ENCODE measurements around the gene OOSP2.

Gene OOSP2

GRCh38 chr11:60077216-60077817, 37.1 kb downstream of the OOSP2 start:
- no peak overlapping the region for H3K4me3 ChIP-seq (ENCODE audit: low read length)
- no peak for DNase-seq (ENCODE audit: low read depth, low spot score)

DNA sequence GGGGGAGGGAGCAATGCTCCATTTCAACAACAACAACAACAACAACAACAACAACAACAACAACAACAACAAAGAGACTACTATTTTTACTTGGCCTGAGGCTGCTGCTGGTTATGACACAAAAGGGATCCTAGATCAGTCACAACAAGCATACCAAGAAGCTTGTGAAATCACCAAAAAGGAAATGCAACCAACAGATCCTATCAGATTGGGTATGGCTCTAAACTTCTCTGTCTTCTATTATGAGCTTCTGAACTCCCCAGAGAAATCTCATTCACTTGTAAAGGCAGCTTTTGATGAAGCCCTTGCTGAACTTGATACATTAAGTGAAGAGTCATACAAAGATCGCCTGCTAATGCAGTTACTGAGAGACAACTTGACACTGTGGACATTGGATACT, 37.8 kb downstream of the OOSP2 start:
- no peak overlapping the region for H3K4me3 ChIP-seq (ENCODE audit: low read length)
- DNase-seq (ENCODE audit: low read depth, low spot score), result no peak

DNA sequence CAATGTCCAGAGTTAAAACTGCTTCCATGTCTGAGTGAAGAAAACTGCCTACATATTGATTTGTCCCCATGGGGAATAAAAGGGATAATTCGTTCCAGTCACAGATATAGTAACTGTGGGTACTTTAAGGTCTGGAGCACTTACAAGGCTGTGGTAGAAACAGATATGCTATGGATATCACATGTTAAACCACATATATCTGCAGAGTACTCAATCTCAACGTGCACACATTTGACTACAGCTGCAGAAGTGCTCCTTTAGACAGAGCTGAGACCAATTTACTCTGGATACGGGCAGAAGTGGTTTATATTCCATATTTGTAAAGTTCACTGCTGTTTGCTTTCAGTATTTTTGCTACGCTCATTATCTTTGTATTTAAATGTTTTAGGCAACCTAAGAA, 38.5 kb downstream of the OOSP2 start:
- H3K4me3 ChIP-seq (ENCODE audit: low read length), result no peak overlapping the region
- DNase-seq (ENCODE audit: low read depth, low spot score), result no peak

- DNase-seq (ENCODE audit: low read depth, low spot score), result no peak
- no peak overlapping the region for H3K4me3 ChIP-seq (ENCODE audit: low read length)
Observed at GRCh38 chr11:60080535-60080934, 40.3 kb downstream of the OOSP2 start.

- no peak for DNase-seq (ENCODE audit: low read depth, low spot score)
- no peak overlapping the region for H3K4me3 ChIP-seq (ENCODE audit: low read length)
Observed at GRCh38 chr11:60084631-60085273, 44.5 kb downstream of the OOSP2 start.

DNA sequence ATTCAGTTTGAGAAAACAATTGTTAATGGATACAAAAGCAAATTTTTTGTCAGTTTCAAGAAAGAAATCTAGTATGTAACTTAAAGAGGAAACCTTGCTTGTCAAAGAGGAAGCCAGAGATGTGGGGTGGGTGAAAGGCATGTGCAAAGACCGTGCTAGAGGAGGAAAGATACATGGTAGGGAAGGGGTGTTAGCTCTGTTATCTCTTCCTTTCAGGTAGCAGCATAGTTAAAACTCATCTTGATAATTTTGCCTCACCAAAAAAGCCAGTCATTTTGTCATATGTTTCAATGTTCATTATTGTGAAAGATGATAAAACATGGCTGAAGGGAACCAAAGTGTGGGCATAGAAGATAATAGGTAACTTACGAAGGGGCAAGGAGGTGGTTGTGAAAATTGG, 45.7 kb downstream of the OOSP2 start:
- H3K4me3 ChIP-seq (ENCODE audit: low read length), result no peak overlapping the region
- no peak for DNase-seq (ENCODE audit: low read depth, low spot score)

GRCh38 chr11:60087239-60087638, 47.0 kb downstream of the OOSP2 start:
- H3K4me3 ChIP-seq (ENCODE audit: low read length), result no peak overlapping the region
- DNase-seq (ENCODE audit: low read depth, low spot score), result no peak

- no peak within 1 kb of the TSS for H3K4me3 ChIP-seq (ENCODE audit: low read length)
- DNase-seq (ENCODE audit: low read depth, low spot score), result no peak
Observed at GRCh38 chr11:60088364-60088763, 48.2 kb downstream of the OOSP2 start, which contains the start of gene MS4A2. Gene MS4A2, plus strand, starts transcription at chr11:60088664. Its CDS starts 102 bp downstream, at chr11:60088766.

DNA sequence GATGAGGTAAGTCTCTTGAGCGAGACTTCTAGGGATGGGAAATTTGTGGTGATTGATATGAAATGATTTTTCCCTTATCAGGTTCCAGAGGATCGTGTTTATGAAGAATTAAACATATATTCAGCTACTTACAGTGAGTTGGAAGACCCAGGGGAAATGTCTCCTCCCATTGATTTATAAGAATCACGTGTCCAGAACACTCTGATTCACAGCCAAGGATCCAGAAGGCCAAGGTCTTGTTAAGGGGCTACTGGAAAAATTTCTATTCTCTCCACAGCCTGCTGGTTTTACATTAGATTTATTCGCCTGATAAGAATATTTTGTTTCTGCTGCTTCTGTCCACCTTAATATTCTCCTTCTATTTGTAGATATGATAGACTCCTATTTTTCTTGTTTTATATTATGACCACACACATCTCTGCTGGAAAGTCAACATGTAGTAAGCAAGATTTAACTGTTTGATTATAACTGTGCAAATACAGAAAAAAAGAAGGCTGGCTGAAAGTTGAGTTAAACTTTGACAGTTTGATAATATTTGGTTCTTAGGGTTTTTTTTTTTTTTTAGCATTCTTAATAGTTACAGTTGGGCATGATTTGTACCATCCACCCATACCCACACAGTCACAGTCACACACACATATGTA, 55.4 kb downstream of the OOSP2 start:
- no peak for DNase-seq (ENCODE audit: low read depth, low spot score)
- no peak overlapping the region for H3K4me3 ChIP-seq (ENCODE audit: low read length)

DNA sequence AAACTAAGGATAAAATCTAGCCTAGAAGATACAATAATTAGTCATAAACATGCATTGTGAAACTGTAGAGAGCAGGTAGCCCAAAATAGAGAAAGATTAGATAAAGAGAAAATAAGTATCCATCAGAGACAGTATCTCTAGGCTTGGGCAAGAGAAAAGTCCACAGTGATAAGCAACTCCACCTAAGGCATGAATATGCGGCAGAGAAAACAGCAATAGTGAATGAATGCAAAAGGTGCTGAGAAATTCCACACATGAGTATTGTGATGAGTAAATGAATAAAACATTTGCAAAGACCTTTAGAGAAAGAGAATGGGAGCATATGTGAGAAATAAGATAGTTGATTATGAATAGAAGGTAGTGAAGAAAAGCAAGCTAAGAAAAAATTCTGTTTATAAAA, 57.0 kb downstream of the OOSP2 start:
- no peak overlapping the region for H3K4me3 ChIP-seq (ENCODE audit: low read length)
- no peak for DNase-seq (ENCODE audit: low read depth, low spot score)

Data from Jurkat, Clone E6-1 (cell line).